Left lobe of liver (tissue), 2 donors: ENCODE measurements around the gene GRIK3. TPM values are rescaled to one million over a fixed set of nuclear protein-coding genes. Genes with fewer than 3 reads are reported as not detected.

Experiments used
- ATAC-seq: fragments of 200-7000 bp; cut with Tn5 transposase; one replicate; pipeline ENCODE4 v1.9.1; 2020; ENCODE audit warnings: mild to moderate bottlenecking, moderate library complexity
- DNase-seq: peaks from one replicate; pipeline ENCODE4 v3.0.0-alpha.2; 2020; ENCODE audit warnings: low spot score
- total RNA-seq: library from RNA; stranded (reverse); gene quantifications from one replicate; pipeline ENCODE4 v1.2.1, GENCODE V29; 2021
- donor health status: DM: no; HTN: no; CAD: no; lungs with moderate emphysema.
- donor health status: DM: no; HTN: yes; CAD: no.

The GRIK3 gene
- total RNA-seq, 1 donor from 2014 or later = 0.03 TPM

- DNase-seq = no peak
- no peak for ATAC-seq
Observed at GRCh38 chr1:36751525-36751924, 282.8 kb downstream of the GRIK3 start.

GRCh38 chr1:36748466-36748865 is 285.8 kb downstream of the GRIK3 start:
- DNase-seq = no peak
- no peak for ATAC-seq
